CD4-positive, alpha-beta T cell treated with Interleukin-6 at 100 ng/mL for 8 hours (primary cell): ENCODE measurements around the gene DDB1.
A peak's percentile ranks its signal among the peaks of the same experiment; 100 is the strongest.
"Not testable (repeated sequence)": the region's sequence is repeated elsewhere in the genome, so short reads cannot be mapped to it uniquely, and the experiment has no call there.

ENCODE experiments used
- DNase-seq: peaks from one replicate; pipeline ENCODE4 v3.0.0-alpha.2; 2020; ENCODE audit warnings: mixed read lengths, low spot score

The DDB1 gene

GRCh38 chr11:61270354-61271076 is 62.4 kb downstream of the DDB1 start:
- no peak for DNase-seq

GRCh38 chr11:61268588-61269250 is 64.2 kb downstream of the DDB1 start:
- no peak for DNase-seq

GRCh38 chr11:61267437-61267841 is 65.5 kb downstream of the DDB1 start:
- DNase-seq: no peak

GRCh38 chr11:61266602-61267001 is 66.3 kb downstream of the DDB1 start:
- no peak for DNase-seq

GRCh38 chr11:61265357-61265756 is 67.5 kb downstream of the DDB1 start:
- DNase-seq: no peak

GRCh38 chr11:61264795-61265194 is 68.1 kb downstream of the DDB1 start:
- no peak for DNase-seq

- DNase-seq: no peak
These were observed 68.5 kb downstream of the DDB1 start for GRCh38 chr11:61264371-61264770.

- no peak for DNase-seq
These were observed 73.5 kb downstream of the DDB1 start for GRCh38 chr11:61259363-61259762.

- no peak for DNase-seq
These were observed 74.4 kb downstream of the DDB1 start for GRCh38 chr11:61258546-61258945.

GRCh38 chr11:61256710-61257482 is 76.0 kb downstream of the DDB1 start:
- DNase-seq: no peak

GRCh38 chr11:61254403-61255025 is 78.4 kb downstream of the DDB1 start:
- peak; percentile 38 for DNase-seq

- DNase-seq: not testable (repeated sequence)
These were observed 80.6 kb downstream of the DDB1 start for GRCh38 chr11:61252332-61252731.

- not testable (repeated sequence) for DNase-seq
These were observed 81.8 kb downstream of the DDB1 start for GRCh38 chr11:61250796-61251765.
